Stimulated activated CD8-positive, alpha-beta memory T cell treated with anti-CD3 and anti-CD28 coated beads, Interleukin-2, amount 100 ng/mL, for 1 hour (primary cell): Measurements from ENCODE around the gene KCNMA1.

ENCODE experiments used
- DNase-seq, 2 donors: peaks; one replicate each; pipeline ENCODE4 v3.0.0-alpha.2; 2020; ENCODE audit warnings: low read depth in 2 of 2

KCNMA1 gene

DNA sequence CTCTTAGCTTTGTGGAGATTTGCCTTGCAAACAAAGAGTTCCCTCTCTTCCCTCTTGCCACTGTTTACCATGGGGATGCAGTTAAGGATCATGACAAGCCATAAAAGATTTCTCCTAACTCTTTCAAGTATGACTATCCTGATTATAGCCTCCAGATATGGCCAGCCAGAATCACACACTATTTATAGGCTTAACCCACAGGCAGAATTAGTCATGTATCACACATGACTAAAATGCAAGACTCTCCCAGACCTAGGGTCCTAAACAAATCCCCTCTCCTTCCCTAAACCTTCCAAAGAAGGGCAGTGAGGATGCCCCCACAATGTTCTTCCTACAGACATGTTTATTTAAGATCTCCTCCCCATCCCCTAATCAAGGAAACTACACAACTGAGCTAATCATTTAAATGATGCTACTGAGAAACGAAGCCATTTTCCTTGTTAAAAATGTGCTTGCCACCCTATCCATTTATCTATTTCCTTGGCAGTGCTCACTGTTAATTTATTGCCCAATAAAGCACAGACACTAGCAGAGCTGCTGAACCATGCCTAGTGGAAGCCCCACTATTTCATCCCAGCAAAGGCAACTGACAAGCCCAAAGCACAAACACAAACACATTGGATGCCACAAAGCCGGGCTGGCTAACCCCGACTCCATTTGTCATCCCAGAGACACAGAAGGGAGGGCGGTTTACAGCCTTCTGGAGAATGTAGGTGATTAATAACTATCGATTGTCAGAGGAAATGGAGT lies 363.4 kb downstream of the KCNMA1 start:
- no peak for DNase-seq

DNA sequence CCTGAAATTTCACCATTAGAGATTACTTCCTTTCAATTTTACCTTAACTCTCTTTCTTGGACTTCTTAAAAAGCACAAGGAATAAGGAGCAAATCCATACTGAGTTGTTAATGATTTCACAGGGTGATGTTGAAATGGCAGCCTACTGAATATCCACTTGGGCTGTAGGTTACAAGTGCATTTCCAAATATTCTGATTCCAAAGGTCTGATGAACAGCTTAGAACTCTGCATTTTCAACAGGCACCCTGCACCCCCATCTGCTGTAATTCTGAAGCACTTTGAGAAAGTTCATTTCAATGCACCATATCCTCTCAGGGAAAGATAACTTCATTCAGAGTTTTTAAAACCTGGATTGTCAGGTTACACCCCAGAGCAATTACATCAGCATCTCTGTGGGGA lies 368.4 kb downstream of the KCNMA1 start:
- DNase-seq, result no peak

DNA sequence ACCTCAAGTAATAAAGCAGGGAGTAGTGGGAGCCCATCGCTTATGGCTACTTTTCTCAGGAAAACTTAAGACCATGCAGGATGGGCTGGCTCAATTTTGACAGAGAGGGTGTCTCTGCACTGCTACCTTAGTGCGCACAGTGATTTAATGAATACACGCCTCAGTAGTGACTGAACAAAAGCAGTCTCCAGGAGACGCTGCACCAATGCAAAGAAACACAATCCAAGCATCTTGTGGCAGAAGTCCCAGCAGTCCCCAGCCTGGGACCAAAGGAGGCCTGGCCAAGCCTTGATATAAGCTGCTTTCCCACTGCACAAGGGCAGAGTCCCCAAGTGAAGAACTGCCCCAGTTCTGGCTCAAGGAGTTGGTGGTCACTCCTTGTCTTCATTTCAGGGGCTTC lies 368.9 kb downstream of the KCNMA1 start:
- no peak for DNase-seq

DNA sequence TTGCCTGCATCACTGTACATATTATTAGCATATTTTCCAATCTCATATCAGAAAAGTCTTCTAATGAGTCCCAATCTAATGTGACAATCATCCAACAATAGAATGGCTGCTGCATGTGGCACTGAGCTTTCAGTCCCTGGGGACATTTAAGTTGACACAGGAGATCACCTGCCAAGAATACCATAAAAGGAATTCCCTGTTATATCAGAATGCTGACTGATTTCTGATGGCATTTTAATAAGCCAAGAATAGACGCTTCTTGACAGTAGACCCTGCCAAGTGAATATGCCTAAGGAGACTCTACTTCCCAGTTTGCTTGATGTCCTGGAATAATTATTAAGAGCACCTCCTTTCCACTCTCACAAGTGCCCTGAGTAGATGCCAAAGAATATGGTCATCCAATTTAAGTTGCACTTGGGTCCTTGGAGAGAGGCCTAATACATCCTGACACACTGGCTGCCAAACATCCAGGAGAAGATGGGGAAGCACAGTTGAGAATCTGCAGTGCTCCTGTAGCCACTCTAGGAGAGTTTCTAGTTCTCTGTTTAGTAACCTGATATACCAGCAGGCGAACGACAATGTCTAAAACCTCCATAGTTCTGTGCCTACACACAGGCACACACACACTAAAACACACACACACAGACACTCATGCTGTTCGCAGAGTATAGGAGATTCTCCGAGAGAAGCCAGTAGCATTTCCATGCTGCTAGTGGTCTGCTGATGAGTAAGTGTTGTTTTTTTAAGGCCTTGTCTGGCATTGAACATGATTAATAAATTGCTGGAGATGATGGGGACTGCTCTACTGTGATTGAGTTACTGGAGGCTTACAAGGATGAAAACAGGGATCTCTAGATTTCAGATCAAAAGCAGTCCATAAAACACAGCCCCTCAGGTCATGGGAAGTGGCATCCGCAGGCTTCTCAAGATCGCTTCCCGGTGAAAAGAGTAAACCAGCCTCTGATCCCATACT lies 369.6 kb downstream of the KCNMA1 start:
- DNase-seq, result no peak

DNA sequence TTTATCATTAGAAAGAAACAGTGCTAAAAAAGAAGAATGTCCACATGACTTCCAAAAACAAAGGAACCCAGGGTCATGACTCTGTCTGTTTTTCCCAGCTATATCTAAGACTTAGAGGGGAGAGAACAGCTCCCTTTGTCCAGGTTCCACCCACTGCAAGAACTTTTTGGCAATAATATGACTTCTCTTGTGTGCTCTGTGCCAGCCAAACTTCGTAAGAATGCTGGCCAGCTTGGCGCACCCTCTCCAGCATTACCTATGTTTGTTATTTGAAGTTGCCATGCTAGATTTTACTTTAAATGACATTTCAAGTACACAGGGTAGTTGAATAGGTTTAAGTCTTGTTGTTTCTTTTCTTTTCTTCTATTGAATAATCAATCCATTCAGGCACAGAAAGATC lies 371.4 kb downstream of the KCNMA1 start:
- DNase-seq, result no peak

DNA sequence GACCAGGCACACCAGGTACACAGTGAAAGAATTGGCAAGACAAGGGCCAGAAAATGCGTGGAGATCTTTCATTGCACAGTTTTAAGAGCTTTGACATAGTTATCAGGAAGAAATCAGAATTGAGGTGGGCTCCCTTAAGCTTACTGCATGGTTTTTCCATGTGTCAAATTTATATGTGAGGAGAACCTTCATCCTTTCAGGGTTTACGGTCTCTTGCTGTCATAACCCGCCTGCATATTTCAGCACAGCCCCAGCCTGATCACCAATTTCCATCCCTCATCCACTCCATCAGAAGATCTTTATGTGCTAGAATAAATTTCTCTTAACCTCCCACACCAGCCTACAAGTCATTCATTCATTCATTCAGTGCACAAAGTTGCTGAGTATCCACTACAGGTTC lies 373.1 kb downstream of the KCNMA1 start:
- DNase-seq, result no peak

DNA sequence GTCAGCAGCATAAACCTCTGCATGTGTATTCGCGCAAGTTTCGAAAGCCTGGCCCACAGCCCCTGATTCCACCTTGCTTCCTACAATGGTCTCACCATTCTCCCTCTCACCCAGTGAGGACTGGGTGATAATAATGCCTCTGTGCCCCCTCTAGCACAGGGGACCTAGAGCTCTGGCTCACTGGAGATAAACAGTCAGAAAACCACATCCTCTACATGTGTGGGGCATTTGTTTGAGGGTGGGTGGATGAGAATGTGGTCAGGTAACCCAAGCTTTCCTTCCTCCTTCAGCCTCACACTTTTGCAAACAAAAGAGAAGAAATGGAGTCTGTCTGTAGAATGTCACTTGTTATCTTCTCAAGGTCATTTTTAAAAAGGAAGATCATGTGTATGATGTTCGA lies 373.5 kb downstream of the KCNMA1 start:
- DNase-seq, result no peak

DNA sequence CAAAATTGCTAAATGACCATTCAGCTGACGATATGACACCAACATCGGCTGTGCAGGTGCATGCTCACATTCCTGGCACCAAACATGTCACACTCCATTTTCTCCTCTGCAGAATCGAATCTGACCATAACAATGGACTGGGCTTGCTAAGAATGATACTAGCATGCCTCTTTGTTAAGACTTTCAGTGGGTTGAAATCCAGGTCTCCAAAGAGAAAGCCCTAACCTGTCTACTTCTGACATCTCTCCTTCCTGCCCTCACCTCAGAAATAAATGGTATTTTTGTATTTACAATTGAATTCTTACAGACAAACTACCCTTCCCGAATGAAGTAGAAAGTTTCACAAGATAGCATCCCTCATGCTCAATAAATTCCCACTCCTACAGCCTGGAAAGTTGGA lies 373.9 kb downstream of the KCNMA1 start:
- DNase-seq, result no peak

DNA sequence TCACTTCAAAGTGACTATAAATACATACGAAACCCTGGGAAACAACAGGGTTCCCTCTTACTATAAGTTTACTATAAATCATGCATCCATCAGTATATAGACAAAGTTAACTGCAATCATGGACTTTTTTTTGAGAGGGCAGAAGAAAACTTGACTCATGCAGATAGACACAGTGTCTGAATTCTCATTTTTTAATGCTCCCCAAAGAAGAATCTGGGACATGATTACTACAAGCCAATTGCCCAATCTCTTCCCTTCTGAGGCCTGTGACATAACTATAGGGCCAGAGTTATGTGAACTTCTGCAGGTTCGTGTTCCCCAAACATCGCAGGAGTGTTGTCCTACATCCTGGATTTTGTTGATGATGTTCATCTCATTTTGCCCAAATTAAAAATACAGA lies 376.5 kb downstream of the KCNMA1 start:
- DNase-seq, result no peak

DNA sequence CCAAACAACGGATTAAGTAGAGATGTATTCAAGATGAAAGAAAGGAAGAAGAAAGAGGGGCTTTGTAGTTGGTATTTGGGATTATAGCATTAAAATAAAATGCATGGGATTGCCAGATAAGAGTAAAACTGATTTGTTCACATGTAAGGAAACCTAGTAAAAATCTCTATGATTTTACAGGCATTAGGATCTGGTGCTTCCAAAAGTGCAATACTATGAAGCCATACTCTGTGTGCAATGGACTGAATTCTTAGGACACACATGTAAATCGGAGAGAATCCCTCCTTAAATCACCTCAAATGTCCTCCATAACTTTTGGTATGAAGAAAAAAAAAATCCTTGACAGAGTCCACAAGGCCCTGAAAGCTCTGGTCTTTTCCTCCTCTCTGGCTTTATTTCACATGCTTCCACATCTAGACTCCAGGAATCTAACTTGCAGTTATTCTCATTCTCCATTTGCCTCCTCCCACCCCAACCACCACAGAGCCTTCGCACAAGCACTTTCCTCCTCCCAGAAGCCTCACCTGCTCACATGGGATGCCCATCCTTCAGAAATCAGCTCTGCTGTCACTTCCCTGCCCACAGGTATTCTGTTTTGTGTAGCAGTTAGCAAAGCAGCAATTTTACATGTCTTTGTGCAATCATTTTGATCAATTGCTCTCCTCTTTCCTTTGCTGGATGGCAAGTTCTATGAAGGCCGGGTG lies 378.3 kb downstream of the KCNMA1 start:
- no peak for DNase-seq

DNA sequence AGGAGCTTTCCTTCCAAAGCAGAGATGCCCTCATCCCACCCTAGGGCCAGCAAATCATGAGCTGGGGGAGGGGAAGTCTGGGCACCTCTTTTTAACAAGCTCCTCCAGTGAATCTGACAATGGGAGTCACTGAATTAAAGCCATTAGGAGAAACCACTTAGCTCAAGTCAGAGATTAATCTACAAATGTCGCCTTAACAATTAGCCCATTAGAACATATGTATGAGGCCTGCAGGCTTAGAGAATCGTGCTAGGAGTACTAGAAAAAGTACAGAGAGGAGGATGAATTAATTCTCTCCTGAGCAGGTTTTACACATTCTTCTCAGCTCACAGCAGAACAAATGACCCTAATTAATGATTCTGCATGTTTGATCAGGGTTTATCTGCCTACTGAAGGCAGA lies 381.3 kb downstream of the KCNMA1 start:
- DNase-seq, result no peak

DNA sequence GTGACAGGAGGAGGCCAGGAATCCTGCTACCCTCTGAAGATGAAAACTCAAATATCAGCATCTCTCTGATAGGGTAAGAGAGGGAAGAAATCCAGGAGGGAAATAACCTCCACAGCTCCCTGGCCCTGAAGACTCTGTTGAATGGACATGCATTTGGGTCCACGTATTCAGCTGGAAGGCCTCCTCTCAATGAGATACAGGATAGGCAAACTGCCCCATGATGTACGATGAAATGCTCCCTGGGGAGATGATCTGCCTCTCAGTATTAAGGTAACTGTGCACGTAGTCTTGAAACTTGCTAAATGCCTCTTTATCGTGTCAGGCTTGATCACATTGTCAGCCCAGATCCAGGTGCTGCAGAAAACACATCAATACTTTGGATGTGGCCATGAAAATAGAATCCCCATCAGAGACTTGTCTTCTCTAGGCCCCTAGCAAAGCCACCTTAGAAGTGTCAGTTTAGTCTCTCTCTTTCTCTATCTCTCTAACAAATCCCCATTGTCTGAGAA lies 384.0 kb downstream of the KCNMA1 start:
- no peak for DNase-seq

DNA sequence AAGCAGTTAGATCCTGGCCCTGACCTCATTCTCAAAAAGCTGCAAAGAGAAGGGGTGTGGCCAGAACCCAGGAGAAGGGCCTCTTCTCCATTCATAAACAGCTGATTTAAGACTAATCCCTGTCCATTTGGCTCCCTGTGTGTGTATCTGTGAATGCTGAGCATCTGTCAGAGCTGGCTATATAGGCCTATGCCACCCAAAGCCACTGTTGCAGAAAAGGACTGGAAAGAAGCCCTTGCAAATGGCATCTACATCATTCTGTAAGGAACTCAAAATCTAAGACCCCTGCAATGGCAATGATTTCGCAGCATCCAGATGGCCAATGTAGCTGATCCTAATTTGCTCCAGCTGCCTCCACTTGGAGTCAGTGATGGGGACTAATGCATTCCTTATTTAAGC lies 384.5 kb downstream of the KCNMA1 start:
- DNase-seq, result no peak

DNA sequence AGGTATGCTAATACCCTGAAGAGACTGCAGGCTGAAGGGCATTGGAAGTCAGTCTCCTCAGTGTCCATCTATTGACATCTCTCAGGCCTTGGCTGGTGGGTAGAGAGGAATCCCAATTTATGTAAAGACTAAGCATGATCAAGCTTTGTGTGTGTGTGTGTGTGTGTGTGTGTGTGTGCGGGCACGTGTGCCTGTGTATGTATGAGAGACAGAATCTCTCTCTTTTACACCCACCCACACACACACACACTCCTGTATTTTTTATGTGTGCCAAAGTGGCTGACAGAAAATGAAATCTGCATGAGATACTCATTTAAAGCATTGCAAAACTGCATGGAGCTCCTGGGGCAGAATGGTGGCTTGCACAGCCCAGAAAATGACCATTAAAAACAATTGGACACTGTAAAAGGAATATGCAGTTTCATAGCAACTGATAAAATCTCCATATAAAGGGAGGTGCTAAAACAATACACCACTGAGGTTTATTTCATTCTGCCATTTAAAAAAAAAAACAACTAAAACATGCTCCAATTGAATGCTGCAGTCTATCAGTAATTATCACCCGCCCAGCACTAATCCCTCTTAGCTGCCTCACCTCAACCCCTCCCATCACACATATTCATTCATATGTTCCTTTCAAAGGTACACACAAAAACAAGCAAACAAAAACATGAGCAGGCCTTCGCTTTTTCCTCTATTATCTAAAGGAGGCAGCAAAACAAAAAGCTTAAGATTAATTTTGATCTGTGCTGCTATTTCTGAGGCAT lies 385.0 kb downstream of the KCNMA1 start:
- no peak for DNase-seq

DNA sequence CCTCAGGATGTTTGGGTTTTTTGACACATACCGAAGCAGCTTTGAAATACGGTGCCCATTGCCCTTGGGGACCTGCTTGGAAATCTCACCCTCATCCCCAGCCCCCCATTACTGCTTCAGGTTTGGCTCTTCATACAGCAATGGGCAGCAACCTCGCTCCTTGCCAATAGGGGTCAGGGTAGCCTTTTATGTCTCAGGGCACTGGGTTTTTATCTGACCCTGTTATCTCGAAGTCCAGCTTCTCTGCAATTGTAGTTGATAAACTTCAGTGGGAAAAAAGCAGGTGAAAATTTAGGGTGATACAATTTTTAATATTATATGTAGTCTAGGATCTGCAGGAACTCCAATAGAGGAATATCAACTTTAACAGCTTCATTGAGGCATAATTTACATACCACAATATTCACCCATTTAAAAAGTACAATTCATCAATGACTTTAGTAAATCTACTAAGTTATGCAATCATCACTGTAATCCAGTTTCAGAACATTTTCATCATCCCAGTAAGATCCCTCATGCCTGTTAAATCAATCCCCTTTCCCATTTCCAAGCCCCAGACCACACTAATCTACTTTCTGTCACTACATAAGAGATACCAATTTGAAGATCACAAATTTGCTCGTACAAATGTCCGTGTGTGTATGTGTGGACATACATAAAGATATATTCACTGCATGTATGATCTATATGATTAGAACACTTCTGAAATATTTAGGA lies 386.2 kb downstream of the KCNMA1 start:
- no peak for DNase-seq

DNA sequence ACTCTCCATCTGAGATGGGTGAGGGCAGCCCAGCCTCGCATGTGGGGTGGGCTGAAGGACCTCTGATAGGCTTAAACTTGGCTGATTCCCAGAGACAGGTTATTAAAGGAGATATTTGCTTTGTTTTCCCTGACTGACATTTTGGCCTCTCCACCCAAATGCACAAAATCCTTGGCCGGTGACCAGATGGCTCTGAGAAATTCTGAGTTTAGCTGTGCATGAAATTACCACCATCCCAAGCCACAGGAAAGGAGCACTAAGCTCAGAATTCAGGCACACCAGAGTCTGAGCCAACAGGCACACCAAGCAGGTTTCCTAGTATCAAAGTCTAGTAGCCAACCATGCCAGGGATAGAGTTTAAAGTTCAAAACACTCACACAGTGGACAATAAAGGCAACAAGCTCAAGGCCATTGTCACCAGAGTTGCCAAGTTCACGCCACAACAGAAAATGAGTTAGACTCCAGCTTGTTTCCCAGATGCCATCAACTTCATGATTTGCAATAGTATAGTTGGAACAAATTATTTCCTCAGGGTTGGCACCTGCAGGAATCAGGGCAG lies 387.6 kb downstream of the KCNMA1 start:
- DNase-seq, result no peak

DNA sequence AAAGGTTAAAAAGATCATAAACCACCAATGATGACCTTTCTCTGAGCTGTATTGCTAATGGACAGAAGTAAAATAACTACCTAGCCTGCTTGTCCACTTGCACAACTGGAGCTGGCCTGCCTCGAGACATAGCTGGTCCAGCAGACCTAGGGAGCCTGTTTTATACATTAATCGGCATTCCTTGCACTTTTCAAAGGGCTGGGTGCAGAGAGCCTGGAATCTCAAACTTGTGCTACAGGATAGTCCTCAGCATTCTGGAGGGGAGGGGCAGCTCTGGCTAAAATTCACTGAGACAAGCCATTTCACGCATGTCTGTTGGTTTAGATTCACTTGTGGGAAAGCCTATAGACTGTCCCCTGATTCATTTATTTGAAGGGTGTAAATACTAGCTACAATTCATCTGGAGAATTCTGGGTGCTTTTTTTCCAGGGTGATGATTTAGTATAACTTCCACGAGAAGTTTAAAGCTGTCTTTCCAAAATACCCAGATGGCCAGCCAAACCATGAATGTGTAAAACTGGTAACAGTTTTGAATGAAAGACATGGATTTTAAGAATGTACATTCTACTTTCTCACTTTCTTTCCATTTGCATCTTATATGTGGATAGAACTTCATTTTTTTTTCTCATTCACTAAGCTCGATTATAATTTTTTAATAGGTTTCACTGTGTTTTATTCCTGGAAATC lies 389.4 kb downstream of the KCNMA1 start:
- no peak for DNase-seq

DNA sequence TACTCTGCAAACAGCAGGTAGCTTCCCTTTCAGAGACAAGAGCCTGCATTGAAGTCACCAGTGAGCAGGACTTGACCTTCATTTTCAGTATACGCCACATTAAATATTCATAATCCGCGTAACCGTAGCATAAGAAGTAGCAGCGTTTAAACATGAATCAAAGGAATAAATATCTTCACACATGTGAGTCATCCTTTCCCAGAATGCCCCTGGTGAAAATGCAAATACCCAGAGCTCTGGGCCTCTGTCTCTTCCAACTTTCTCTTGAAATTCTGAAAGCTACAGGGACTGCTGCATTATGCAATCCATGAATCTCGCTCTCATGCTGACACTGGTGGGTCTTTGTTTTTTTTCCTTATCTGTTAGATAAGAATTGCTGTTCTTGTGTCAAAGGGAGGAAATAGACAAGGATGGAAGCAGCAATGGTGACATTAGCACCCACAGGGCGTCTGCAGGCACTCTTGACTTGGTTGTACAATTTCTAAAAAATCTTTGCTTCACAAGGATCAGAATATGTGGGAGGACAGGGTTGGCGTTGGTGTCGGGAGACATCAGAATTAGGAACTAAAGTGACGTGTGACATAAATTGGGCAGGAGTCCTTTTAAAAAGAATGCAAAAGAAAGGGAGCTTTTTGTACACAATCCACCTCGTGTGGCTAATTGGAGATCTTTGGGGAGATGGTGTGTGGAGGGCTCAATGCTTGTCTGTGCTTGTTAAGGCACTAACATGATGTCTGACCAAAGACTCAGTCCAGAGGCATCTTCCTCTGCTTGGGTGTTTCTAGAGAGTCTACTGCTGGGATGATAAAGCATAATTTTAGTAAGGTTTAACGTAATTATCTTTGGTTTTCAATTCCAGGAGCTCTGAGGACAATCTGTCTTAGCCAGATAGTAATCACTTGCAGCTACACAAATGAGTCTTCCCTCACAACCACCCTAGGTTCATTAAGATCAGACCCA lies 390.3 kb downstream of the KCNMA1 start:
- no peak for DNase-seq

DNA sequence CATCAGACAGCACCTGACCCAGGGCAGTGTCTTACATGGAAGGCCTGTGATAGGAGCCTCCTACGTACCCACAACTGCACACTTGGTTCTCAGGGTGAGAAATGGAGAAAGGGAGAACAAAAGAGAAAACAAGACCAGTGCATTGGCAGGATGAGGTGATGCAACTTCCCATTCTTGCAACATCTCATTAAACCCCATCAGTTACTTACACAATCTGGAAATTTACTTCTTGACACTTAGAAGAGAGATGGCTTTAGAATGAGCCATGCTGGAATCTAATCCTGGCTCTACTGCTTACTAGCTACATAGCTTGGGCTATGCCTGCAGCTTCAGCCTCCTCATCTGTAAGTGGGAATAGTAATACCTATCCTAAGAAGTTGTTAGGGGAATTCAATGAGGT lies 391.7 kb downstream of the KCNMA1 start:
- no peak for DNase-seq
